H1 (cell line): ENCODE results near the gene TSC22D1. TPM values are rescaled to one million over a fixed set of nuclear protein-coding genes. Genes with fewer than 3 reads are reported as not detected.

Experiments
- BACH1 ChIP-seq: IDR thresholded peaks from 2 replicates; pipeline ENCODE4 v1.6.1; 2012; ENCODE audit warnings: low read length, improper control_type of control experiment
- CTBP2 ChIP-seq: IDR thresholded peaks from 2 replicates; pipeline ENCODE4 v1.7.0; 2011; ENCODE audit warnings: borderline replicate concordance, mild to moderate bottlenecking, moderate library complexity, mixed read lengths, low read length; ENCODE audit not compliant: insufficient read depth, insufficient read length
- EGR1 ChIP-seq: IDR thresholded peaks from 2 replicates; pipeline ENCODE4 v1.6.1; 2011; ENCODE audit warnings: low read depth, low read length, borderline replicate concordance
- MAFK ChIP-seq: IDR thresholded peaks from 2 replicates; pipeline ENCODE4 v1.6.1; 2012; ENCODE audit warnings: low read depth, mild to moderate bottlenecking, improper control_type of control experiment, low read length
- NRF1 ChIP-seq: IDR thresholded peaks from 2 replicates; pipeline ENCODE4 v1.6.1; 2011; ENCODE audit warnings: mild to moderate bottlenecking, low read depth, low read length, improper control_type of control experiment
- SIN3A ChIP-seq, 2 experiments: IDR thresholded peaks in 1 of 2; conservative IDR thresholded peaks in 1 of 2; 2 replicates each; pipeline ENCODE4 v1.6.1; 2011 to 2012; ENCODE audit warnings: low read length in 2 of 2, improper control_type of control experiment in 1 of 2, low read depth in 1 of 2, mild to moderate bottlenecking in 1 of 2
- polyA plus RNA-seq, 7 experiments: library from polyadenylated mRNA; depleted of rRNA in 3 of 7; stranded (reverse) in 5 of 7; unstranded in 2 of 7; fragments of >200 nt in 5 of 7; fragments of 200-250 nt in 2 of 7; gene quantifications; 1 replicate in 5 of 7; 2 replicates in 1 of 7; 4 replicates in 1 of 7; pipeline versions ENCODE4 v1.2.1 to v1.2.3, GENCODE V29; 2011 to 2013; ENCODE audit warnings: missing spikeins in 2 of 7, mixed read lengths in 2 of 7
- total RNA-seq: library from RNA; stranded (reverse); fragmentation: NEBNext Ultra II Directional; extraction: Animal tissue kit (Norgen Biotek cat#: 25700); gene quantifications from 2 replicates; pipeline ENCODE4 v1.2.1, GENCODE V29; 2021

Gene TSC22D1
- total and polyA plus RNA-seq, 2 of the 8 experiments (the other 6 are each of a cell fraction or from before 2014, with no cell fraction given), result 52.6 to 80.9 TPM

DNA sequence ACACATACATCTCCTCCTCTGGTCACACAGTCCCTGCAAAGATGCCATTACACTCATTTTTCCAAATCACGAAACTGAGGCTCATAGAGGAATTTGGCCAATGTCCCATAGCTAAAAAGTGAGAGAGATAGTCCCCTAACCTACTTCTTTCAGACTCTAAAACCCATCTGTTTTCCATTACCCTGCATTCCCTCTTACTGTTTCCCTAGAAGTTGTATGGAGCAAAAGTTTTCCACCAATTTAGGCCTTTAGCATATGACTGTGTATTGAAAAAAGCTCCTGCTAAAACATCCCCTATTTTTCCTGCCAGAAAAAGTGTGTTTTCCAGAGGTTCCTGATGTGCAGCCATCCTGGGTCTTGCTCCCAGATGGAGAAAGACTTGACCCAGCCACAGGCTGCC is 186.3 kb downstream of the TSC22D1 start (continued):
- no peak for TF ChIP-seq CTBP2
- no peak for TF ChIP-seq SIN3A (conservative IDR thresholded peaks at IDR 0.05 in 1 of 2, IDR thresholded peaks at IDR 0.05 in 1 of 2; ENCODE audit: low read depth in 1 of 2, low read length in 2 of 2)
- no peak for TF ChIP-seq NRF1
- TF ChIP-seq EGR1, result no peak
- TF ChIP-seq BACH1, result no peak
- no peak for TF ChIP-seq MAFK
